Endothelial cell of hepatic sinusoid (primary cell): ENCODE measurements around the gene ASIC4.

ENCODE experiments used
- in situ Hi-C: cut with HindIII; loops from 2 replicates; pipeline ENCODE4 v1.10.0; 2017; ENCODE audit warnings: low sequenced_read_pairs

Gene ASIC4

GRCh38 chr2:219497495-219498279 lies 16.6 kb upstream of the ASIC4 start:
- in situ Hi-C loops = no loop called here

DNA sequence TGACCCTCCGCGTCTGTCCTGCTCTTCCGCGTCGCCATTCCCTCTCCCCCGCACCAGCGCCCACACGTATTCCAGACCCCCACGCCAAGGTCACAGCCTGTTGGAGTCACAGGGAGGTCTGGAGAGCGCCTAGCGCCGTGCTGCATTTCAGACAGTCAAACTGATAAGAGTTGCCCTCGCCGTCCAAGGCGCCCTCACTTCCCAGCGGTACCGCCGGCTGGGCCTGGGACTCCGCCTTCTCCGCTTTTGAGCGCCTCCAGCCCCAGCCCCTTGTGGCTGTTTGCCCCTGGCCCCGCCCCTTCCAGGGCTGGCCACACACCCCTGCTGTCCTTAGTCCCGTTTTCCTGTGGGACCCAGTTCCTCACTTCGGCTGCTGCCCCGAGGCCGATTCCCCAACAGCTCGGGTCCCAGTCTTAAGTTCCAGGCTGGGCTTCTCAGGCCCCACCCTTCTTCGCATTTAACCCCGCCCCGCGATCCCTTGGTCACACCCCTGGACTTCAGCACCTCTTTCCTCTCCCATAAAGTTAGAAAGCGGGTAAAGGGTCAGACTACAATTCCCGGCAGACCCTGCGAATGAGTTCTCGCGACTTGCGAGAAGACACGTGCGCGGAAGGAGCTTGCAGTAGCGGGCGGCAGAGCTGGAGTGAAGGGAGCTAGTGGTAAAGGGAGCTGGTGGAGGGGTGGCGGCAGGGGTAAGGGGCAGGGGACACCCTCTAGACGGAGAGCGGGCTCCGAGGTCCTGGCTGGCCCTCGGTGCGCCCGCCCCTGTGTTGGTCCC lies 15.8 kb upstream of the ASIC4 start, which contains the start of gene GMPPA:
TSS of gene GMPPA (plus strand) at position 612 of the 778 bp plus-strand sequence. CDS start 1,085 bp downstream, outside the sequence.
- in situ Hi-C loops = no loop called here

GRCh38 chr2:219499058-219499307 lies 15.3 kb upstream of the ASIC4 start:
- in situ Hi-C loops = no loop called here

DNA sequence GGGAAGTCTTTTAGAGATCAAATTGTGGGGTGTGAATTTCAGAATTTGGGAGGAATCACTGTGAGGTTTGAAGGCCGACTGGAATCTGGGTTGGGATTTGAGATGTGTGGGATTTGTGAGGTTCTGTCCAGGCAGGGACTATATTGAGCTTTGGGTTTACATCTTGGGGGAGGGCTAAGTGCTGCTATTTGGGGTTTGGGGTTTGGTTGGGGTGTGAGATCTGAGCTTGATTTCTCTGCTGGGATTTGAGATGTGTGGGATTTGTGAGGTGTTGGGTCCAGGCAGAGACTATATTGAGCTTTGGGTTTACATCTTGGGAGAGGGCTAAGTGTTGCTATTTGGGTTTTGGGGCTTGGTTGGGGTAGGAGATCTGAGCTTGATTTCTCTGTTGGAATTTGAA lies 14.7 kb upstream of the ASIC4 start:
- in situ Hi-C loops = no loop called here

DNA sequence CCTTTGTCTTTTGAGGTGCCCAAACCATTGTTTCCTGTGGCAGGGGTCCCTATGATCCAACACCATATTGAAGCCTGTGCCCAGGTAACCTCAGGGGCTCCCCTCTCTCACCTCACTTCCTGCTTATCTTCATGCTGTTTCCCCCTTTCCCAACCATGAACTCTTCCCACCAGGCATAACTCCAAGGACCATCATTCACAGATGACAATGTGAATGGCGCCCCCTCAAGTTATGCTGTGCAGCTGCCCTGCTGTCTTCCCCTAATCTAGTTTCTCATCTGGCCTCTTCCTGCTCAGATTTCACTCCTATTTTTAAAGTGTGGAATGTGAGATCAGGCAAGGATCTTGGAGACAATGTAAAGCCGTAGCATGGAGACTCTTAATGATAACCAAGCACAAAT lies 14.1 kb upstream of the ASIC4 start:
- in situ Hi-C loops = loop anchor here (5.0 kb wide), 1 partner anchor 42 kb away; the partner anchor contains the start of genes CHPF and TMEM198

DNA sequence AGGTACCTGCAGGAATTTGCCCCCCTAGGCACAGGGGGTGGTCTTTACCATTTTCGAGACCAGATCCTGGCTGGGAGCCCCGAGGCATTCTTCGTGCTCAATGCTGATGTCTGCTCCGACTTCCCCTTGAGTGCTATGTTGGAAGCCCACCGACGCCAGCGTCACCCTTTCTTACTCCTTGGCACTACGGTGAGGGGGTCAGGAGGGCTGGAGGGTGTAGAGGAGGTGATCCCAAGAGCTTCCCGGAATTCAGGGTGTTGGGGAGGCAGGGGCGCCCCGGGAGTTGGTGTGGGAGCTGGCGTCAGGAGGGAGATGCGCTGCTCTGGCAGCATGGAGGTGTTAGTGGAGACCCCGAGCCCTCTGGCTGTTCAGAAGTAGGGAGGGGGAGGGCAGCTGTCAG lies 12.4 kb upstream of the ASIC4 start:
- in situ Hi-C loops = loop anchor here (5.0 kb wide), 1 partner anchor 40 kb away; the partner anchor contains the start of genes CHPF and TMEM198

DNA sequence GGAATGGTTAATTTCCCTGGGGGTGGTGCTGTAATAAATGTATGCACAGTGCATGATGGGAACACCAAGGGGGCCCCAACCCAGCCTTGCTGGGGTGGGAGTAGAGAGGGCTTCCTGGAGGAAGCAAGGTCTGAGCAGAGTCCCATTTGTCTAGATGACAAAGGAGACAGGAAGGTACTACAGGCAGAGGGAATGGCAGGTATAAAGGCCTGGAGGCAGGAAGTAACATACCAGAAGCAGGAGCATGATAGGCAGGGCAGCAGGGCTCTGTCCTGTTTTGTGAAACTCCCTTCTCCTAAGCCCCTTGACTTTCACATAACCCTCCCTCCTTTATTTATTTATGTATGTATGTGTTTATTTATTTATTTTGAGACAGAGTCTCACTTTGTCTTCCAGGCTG lies 11.7 kb upstream of the ASIC4 start:
- in situ Hi-C loops = loop anchor here (5.0 kb wide), 1 partner anchor 40 kb away; the partner anchor contains the start of genes CHPF and TMEM198

GRCh38 chr2:219505585-219505984 lies 8.7 kb upstream of the ASIC4 start:
- in situ Hi-C loops = loop anchor here (5.0 kb wide), 1 partner anchor 33 kb away; no protein-coding TSS in a partner anchor

- in situ Hi-C loops = loop anchor here (5.0 kb wide), 1 partner anchor 34 kb away; no protein-coding TSS in a partner anchor
Observed at GRCh38 chr2:219506153-219506801, 8.0 kb upstream of the ASIC4 start.

GRCh38 chr2:219506802-219507526 lies 7.3 kb upstream of the ASIC4 start:
- in situ Hi-C loops = loop anchor here (5.0 kb wide), 1 partner anchor 35 kb away; no protein-coding TSS in a partner anchor

- in situ Hi-C loops = loop anchor here (5.0 kb wide), 1 partner anchor 36 kb away; no protein-coding TSS in a partner anchor
Observed at GRCh38 chr2:219507581-219508443, 6.5 kb upstream of the ASIC4 start.

GRCh38 chr2:219508444-219508734 lies 5.9 kb upstream of the ASIC4 start:
- in situ Hi-C loops = loop anchor here (5.0 kb wide), 1 partner anchor 36 kb away; no protein-coding TSS in a partner anchor

- in situ Hi-C loops = loop anchor here (5.0 kb wide), 1 partner anchor 37 kb away; no protein-coding TSS in a partner anchor
Observed at GRCh38 chr2:219508971-219509779, 5.1 kb upstream of the ASIC4 start.

GRCh38 chr2:219509780-219510511 lies 4.3 kb upstream of the ASIC4 start:
- in situ Hi-C loops = loop anchor here (5.0 kb wide), 1 partner anchor 38 kb away; no protein-coding TSS in a partner anchor

DNA sequence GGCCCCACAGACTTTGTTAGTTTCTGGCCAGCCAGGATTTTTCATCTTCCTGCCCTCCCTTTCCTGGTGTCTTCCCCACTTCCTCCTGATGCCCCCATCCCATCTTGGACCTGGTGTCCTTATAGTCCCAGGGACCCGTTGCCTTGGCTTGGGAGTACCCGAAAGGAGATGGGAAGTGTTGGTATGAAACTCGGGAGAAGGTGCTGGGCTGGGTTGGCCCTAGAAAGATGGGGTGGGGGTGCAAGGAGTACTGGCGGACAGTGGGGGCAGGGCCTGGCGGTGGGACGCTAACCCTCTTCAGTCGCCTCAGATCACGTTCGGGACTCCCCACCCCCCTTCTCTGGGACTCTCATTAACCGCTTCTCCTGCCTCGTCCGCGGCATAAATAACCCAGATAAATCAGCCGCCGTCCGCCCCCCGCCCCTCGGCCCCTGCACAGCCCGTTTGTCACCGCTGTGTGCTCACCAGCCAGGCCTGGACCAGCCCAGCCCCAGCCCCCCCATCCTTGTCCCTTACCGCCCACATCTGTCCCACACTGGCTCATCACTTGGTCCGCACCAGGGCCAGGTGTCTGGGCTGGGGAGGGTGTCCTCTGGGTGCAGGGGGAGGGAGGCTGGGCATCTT lies 3.7 kb upstream of the ASIC4 start:
- in situ Hi-C loops = no loop called here

- in situ Hi-C loops = no loop called here
Observed at GRCh38 chr2:219511547-219512325, 2.5 kb upstream of the ASIC4 start.
